Ovary (tissue), 3 donors: Measurements from ENCODE around the gene PRMT2.

Source experiments
- POLR2A ChIP-seq: fragments of 450-650 bp; IDR thresholded peaks from one replicate; pipeline ENCODE4 v1.6.1; 2017; ENCODE audit warnings: antibody characterized with exemption, mild to moderate bottlenecking, moderate library complexity
- TF ChIP-seq, protein P1 (sequence below), 3 donors: fragments of 450-650 bp in 2 of 3; fragments of 200-600 bp in 1 of 3; IDR thresholded peaks; one replicate each; pipeline versions ENCODE4 v1.5.1 to v1.8.0; 2016 to 2022; ENCODE audit warnings: antibody characterized with exemption in 3 of 3, mild to moderate bottlenecking in 1 of 3
- donor health status: DM: no; HTN: no; CAD: no.

GRCh38 chr21:46625759-46626158, 9.7 kb upstream of the PRMT2 start:
- no peak for TF ChIP-seq POLR2A
- TF ChIP-seq, protein P1, sequence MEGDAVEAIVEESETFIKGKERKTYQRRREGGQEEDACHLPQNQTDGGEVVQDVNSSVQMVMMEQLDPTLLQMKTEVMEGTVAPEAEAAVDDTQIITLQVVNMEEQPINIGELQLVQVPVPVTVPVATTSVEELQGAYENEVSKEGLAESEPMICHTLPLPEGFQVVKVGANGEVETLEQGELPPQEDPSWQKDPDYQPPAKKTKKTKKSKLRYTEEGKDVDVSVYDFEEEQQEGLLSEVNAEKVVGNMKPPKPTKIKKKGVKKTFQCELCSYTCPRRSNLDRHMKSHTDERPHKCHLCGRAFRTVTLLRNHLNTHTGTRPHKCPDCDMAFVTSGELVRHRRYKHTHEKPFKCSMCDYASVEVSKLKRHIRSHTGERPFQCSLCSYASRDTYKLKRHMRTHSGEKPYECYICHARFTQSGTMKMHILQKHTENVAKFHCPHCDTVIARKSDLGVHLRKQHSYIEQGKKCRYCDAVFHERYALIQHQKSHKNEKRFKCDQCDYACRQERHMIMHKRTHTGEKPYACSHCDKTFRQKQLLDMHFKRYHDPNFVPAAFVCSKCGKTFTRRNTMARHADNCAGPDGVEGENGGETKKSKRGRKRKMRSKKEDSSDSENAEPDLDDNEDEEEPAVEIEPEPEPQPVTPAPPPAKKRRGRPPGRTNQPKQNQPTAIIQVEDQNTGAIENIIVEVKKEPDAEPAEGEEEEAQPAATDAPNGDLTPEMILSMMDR (IDR thresholded peaks at IDR 0.05) = no peak
